GM13977 (cell line): ENCODE results near the gene FRMD4A.
A peak's percentile ranks its signal among the peaks of the same experiment; 100 is the strongest.

Experiments
- DNase-seq: peaks from one replicate; pipeline ENCODE4 v3.0.0; 2012; ENCODE audit warnings: low spot score
- in situ Hi-C: fragments of 300-500 bp; cut with MboI; formaldehyde crosslinking; loops from one replicate; pipeline ENCODE4 v1.12.0; 2022; ENCODE audit warnings: low sequenced_read_pairs, low pct_unique_long_range_greater_than_20kb, mixed read lengths, inconsistent platforms; ENCODE audit not compliant: unreplicated experiment
- TF ChIP-seq, protein P1 (sequence below): IDR thresholded peaks from 2 replicates; pipeline ENCODE4 v1.5.1; 2012; ENCODE audit warnings: mild to moderate bottlenecking, control low read depth; ENCODE audit not compliant: insufficient read depth; ENCODE audit errors: extremely low read depth, missing control alignments

Gene FRMD4A

GRCh38 chr10:13693783-13694700 lies 636.7 kb downstream of the FRMD4A start:
- in situ Hi-C loops, result no loop called here
- TF ChIP-seq, protein P1, sequence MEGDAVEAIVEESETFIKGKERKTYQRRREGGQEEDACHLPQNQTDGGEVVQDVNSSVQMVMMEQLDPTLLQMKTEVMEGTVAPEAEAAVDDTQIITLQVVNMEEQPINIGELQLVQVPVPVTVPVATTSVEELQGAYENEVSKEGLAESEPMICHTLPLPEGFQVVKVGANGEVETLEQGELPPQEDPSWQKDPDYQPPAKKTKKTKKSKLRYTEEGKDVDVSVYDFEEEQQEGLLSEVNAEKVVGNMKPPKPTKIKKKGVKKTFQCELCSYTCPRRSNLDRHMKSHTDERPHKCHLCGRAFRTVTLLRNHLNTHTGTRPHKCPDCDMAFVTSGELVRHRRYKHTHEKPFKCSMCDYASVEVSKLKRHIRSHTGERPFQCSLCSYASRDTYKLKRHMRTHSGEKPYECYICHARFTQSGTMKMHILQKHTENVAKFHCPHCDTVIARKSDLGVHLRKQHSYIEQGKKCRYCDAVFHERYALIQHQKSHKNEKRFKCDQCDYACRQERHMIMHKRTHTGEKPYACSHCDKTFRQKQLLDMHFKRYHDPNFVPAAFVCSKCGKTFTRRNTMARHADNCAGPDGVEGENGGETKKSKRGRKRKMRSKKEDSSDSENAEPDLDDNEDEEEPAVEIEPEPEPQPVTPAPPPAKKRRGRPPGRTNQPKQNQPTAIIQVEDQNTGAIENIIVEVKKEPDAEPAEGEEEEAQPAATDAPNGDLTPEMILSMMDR, result no peak
- DNase-seq, result no peak

- in situ Hi-C loops, result no loop called here
- TF ChIP-seq, protein P1, result no peak
- peak; percentile 52 for DNase-seq
Observed at GRCh38 chr10:13690281-13690825, 640.4 kb downstream of the FRMD4A start.

GRCh38 chr10:13686331-13686752 lies 644.4 kb downstream of the FRMD4A start:
- TF ChIP-seq, protein P1, result no peak
- DNase-seq, result no peak
- in situ Hi-C loops, result no loop called here

GRCh38 chr10:13685885-13686284 lies 644.8 kb downstream of the FRMD4A start:
- in situ Hi-C loops, result no loop called here
- DNase-seq, result no peak
- TF ChIP-seq, protein P1, result no peak

DNA sequence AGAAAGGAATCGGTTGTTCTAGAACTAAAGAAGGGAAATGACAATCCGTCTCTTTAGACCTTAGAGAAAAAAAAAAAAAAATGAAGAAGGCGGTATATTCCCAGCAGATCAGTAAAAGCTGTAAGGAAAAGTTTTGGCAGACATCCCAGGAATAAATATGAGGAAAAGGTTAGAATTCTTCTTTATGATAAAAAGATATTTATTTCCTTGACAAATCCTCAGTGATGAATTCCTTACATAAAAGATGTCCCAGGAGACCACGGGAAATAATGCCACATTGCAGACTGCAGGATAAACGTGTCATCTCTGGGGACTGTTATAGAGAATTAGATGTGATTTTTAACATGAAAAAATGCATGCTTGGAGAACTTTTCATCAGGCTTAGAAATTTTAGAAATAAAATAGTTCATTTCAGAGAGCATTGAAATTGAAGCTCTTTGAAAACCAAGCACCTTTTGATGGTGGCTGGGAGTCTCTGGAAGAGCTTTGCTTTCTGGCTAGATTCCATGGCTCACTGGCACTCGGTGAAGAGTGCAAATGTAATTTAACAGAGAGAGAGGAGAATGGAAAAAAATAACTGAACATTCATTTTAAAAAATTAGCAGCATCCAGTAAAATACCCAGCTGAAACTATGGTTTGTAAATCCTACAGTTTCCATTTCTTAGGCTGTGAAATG lies 645.8 kb downstream of the FRMD4A start:
- DNase-seq, result no peak
- in situ Hi-C loops, result no loop called here
- TF ChIP-seq, protein P1, result no peak

DNA sequence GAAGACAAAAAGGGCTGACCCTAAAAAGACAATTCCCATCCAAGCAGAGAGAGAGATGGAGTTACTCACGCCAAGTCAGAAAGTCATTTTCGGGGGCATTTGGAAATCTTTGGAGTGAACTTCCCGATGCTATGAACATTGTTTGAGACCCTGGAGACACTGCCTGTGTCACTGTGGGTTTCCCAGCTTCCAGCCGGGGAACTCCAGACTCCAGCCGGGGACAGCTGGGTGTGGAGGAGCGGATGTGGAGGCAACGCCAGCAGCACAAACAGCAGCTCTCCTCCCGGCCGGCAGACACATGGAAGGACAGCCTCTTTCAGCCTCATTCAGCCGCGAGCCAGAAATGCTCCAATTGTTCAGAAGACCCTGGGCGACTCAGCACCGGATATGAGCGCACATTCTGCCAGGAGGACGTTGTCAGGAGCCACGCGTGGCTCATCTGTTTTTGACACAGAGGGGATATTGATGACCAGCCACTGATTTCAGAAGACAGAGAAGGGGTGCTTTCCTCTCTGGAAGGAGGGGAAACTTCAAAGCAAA lies 646.4 kb downstream of the FRMD4A start:
- TF ChIP-seq, protein P1, result no peak
- in situ Hi-C loops, result no loop called here
- no peak for DNase-seq
